Left colon (tissue), 2 donors: ENCODE data around the gene PRKACA. TPM values are rescaled to one million over a fixed set of nuclear protein-coding genes. Genes with fewer than 3 reads are reported as not detected.

Source experiments
- total RNA-seq, 2 donors: library from RNA; stranded (reverse); fragmentation: NEBNext Ultra II Directional; extraction: Animal tissue kit (Norgen Biotek cat#: 25700); gene quantifications; one replicate each; pipeline ENCODE4 v1.2.1, GENCODE V29; 2021
- donor health status: DM: no; HTN: no; CAD: no.
- donor health status: DM: yes; HTN: yes; CAD: no.

PRKACA gene
- total RNA-seq, 2 donors from 2014 or later, result 78.8 to 80.1 TPM

Other genes with a start within 250 kb of the PRKACA start
- gene NANOS3, start 240.6 kb downstream of the PRKACA start, total RNA-seq, result under 1 TPM in 1 of 2 donors, not detected in 1; 0.56 TPM
- gene BRME1, start 211.6 kb downstream of the PRKACA start, total RNA-seq, result 1 to 10 TPM; 7.9 to 9.1 TPM
- gene CC2D1A, start 211.6 kb downstream of the PRKACA start, total RNA-seq, result 100 to 1,000 TPM in 1 of 2 donors, 10 to 100 TPM in 1; 90.8 to 132 TPM
- 1 to 10 TPM; 2.7 to 5.3 TPM for gene PODNL1, start 179.3 kb downstream of the PRKACA start, total RNA-seq
- gene DCAF15, start 165.3 kb downstream of the PRKACA start, total RNA-seq, result 10 to 100 TPM; 30.5 to 33.9 TPM
- 10 to 100 TPM; 11.6 to 12.0 TPM for gene RFX1, start 111.4 kb downstream of the PRKACA start, total RNA-seq
- not detected for gene RLN3, start 89.6 kb downstream of the PRKACA start, total RNA-seq
- 1 to 10 TPM; 1.9 to 3.6 TPM for gene IL27RA, start 86.0 kb downstream of the PRKACA start, total RNA-seq
- gene PALM3, start 55.7 kb downstream of the PRKACA start, total RNA-seq, result under 1 TPM; 0.59 to 0.79 TPM
- gene MISP3, start 45.0 kb downstream of the PRKACA start, total RNA-seq, result 10 to 100 TPM; 32.9 to 40.3 TPM
- gene C19orf67, start 32.0 kb downstream of the PRKACA start, total RNA-seq, result under 1 TPM in 1 of 2 donors, not detected in 1; 0.42 TPM
- gene SAMD1, start 27.0 kb downstream of the PRKACA start, total RNA-seq, result 10 to 100 TPM; 45.8 to 51.5 TPM
- 10 to 100 TPM in 1 of 2 donors, 1 to 10 TPM in 1; 6.5 to 12.5 TPM for gene ASF1B, start 18.8 kb upstream of the PRKACA start, total RNA-seq
- gene ADGRL1, start 88.4 kb upstream of the PRKACA start, total RNA-seq, result 10 to 100 TPM; 34.6 to 55.9 TPM